ENCODE results near the gene FANCI.

- no peak for TF ChIP-seq YY1 (IDR thresholded peaks at IDR 0.05; ENCODE audit: insufficient read depth, insufficient read length)
- no peak for TF ChIP-seq SUZ12 (IDR thresholded peaks at IDR 0.05; ENCODE audit: extremely low read depth, insufficient read depth, insufficient read length)
- no peak for TF ChIP-seq ZNF274 (IDR thresholded peaks at IDR 0.05; ENCODE audit: low read depth, low read length)
These were observed 75.9 kb downstream of the FANCI start for GRCh38 chr15:89319678-89320077.
